ENCODE measurements around the gene PABPC1L. TPM values are rescaled to one million over a fixed set of nuclear protein-coding genes. Genes with fewer than 3 reads are reported as not detected.

Gene PABPC1L
- total RNA-seq, 1 experiment from 2014 or later, result 102 TPM

DNA sequence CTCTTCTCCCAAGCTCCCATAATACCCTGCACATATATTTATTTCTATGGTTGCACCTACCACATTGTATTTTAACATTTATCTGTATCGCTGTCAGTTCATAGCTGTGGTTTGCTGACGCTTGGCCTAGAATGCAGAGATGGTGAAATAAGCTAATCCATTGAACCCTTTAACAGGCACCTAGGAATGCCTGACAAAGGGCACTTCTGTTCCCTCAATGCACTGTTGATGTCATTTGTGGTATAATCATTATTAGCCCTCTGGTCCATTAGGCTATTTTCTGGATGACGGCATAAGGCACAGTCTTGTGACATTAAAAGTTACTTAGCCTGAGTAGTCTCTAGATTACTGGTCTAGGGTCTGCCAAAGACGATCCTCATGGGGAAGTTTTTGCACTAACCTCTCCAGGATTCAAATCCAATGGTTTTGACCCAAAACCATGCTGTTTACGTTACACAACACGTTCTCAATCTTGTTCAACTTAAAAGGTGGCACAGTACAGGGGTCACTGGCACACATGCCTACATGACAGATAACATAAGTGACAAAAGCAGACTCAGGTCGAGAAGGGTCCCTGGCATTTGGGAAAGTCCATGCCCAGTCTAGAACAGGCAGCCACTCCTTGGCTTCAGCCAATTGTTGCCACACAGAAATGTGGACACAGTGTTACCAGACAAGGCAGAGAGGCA, 26.5 kb upstream of the PABPC1L start:
- H3K9me3 ChIP-seq (ENCODE audit: control insufficient read depth, insufficient read depth, low read depth, low read length), result no peaks in the 10 kb centered on the region
- intact Hi-C loops (cut with micrococcal nuclease; ENCODE audit: unreplicated experiment) (no loop called here), in situ Hi-C loops (cut with HindIII; ENCODE audit: low pct_unique_long_range_greater_than_20kb, low sequenced_read_pairs) (no loop called here)
- CTCF ChIA-PET, result interaction anchor here (0.5 kb wide), 1 partner anchor 409 kb away, joined by 5 read pairs; no protein-coding TSS in a partner anchor
- TF ChIP-seq TCF7L2 (IDR thresholded peaks at IDR 0.05; ENCODE audit: low read depth, low read length), result no peak
- TF ChIP-seq, protein P1, sequence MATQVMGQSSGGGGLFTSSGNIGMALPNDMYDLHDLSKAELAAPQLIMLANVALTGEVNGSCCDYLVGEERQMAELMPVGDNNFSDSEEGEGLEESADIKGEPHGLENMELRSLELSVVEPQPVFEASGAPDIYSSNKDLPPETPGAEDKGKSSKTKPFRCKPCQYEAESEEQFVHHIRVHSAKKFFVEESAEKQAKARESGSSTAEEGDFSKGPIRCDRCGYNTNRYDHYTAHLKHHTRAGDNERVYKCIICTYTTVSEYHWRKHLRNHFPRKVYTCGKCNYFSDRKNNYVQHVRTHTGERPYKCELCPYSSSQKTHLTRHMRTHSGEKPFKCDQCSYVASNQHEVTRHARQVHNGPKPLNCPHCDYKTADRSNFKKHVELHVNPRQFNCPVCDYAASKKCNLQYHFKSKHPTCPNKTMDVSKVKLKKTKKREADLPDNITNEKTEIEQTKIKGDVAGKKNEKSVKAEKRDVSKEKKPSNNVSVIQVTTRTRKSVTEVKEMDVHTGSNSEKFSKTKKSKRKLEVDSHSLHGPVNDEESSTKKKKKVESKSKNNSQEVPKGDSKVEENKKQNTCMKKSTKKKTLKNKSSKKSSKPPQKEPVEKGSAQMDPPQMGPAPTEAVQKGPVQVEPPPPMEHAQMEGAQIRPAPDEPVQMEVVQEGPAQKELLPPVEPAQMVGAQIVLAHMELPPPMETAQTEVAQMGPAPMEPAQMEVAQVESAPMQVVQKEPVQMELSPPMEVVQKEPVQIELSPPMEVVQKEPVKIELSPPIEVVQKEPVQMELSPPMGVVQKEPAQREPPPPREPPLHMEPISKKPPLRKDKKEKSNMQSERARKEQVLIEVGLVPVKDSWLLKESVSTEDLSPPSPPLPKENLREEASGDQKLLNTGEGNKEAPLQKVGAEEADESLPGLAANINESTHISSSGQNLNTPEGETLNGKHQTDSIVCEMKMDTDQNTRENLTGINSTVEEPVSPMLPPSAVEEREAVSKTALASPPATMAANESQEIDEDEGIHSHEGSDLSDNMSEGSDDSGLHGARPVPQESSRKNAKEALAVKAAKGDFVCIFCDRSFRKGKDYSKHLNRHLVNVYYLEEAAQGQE (IDR thresholded peaks at IDR 0.05; ENCODE audit: insufficient read depth in 1 of 2, low read depth in 2 of 2, low read length in 1 of 2), result no peak
- TF ChIP-seq POLR2AphosphoS5 (IDR thresholded peaks at IDR 0.05; ENCODE audit: low read depth, low read length), result no peak
- TF ChIP-seq, protein P2, sequence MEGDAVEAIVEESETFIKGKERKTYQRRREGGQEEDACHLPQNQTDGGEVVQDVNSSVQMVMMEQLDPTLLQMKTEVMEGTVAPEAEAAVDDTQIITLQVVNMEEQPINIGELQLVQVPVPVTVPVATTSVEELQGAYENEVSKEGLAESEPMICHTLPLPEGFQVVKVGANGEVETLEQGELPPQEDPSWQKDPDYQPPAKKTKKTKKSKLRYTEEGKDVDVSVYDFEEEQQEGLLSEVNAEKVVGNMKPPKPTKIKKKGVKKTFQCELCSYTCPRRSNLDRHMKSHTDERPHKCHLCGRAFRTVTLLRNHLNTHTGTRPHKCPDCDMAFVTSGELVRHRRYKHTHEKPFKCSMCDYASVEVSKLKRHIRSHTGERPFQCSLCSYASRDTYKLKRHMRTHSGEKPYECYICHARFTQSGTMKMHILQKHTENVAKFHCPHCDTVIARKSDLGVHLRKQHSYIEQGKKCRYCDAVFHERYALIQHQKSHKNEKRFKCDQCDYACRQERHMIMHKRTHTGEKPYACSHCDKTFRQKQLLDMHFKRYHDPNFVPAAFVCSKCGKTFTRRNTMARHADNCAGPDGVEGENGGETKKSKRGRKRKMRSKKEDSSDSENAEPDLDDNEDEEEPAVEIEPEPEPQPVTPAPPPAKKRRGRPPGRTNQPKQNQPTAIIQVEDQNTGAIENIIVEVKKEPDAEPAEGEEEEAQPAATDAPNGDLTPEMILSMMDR (IDR thresholded peaks at IDR 0.05), result no peak
- no peak for TF ChIP-seq SIN3A (IDR thresholded peaks at IDR 0.05; ENCODE audit: borderline replicate concordance, insufficient read depth, low read depth, low read length)
- BruUV-seq (replicated peaks), result no TSS peak
- H3K4me3 ChIP-seq (ENCODE audit: low read depth in 2 of 2, low read length in 2 of 2), result no peak overlapping the region
- no peaks in the 10 kb centered on the region for H3K27me3 ChIP-seq (ENCODE audit: control insufficient read depth, insufficient read depth, low read length)
- peaks cover 11% of the 10 kb centered on the region for H3K4me1 ChIP-seq (ENCODE audit: control insufficient read depth, insufficient read depth, low read length)
- peaks cover 9% of the 10 kb centered on the region for H3K36me3 ChIP-seq (ENCODE audit: control insufficient read depth, insufficient read depth, low read length)
- DNase-seq (ENCODE audit: low read depth, low spot score), result no peak
- ATAC-seq, result no peak
- no peak overlapping the region; the same call in 1 of the 2 replicates for H3K27ac ChIP-seq (ENCODE audit: low read length)
- POLR2A ChIA-PET, result no interaction called here

DNA sequence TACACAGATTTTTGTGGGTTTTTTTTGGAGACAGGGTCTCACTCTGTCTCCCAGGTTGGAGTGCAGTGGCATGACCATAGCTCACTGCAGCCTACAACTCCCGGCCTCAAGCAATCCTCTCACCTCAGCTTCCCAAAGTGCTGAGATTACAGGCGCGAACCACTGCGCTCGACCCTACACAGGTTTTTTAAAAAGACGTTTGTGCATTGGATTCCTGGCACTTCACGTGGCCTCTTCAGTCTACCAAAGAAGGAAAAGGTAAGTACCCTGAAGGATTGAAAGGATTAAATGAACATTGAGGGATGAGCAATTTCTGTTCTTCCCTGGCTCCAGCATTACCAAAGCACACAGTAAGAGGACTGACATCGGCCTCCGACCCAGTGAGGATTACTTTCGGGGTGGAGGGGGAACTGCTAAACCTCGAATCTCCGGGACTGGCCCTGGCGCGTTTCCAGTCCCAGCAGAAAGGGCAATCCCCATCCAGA, 24.9 kb upstream of the PABPC1L start:
- in situ Hi-C loops (cut with HindIII; ENCODE audit: low pct_unique_long_range_greater_than_20kb, low sequenced_read_pairs) (no loop called here), intact Hi-C loops (cut with micrococcal nuclease; ENCODE audit: unreplicated experiment) (no loop called here)
- peak; percentile 19; the same call in 1 of the 2 replicates for ATAC-seq
- ChIA-PET CTCF (interaction anchor here (0.9 kb wide), 1 partner anchor 8 kb away, joined by 3 read pairs; no protein-coding TSS in a partner anchor), POLR2A (interaction anchor here (0.6 to 1.0 kb wide), 5 partner anchors 22 to 501 kb away, joined by 3 to 7 read pairs (median 3); no protein-coding TSS in a partner anchor)
- DNase-seq (ENCODE audit: low read depth, low spot score), result no peak
- TF ChIP-seq SIN3A (IDR thresholded peaks at IDR 0.05; ENCODE audit: borderline replicate concordance, insufficient read depth, low read depth, low read length) (no peak), TCF7L2 (IDR thresholded peaks at IDR 0.05; ENCODE audit: low read depth, low read length) (no peak), POLR2AphosphoS5 (IDR thresholded peaks at IDR 0.05; ENCODE audit: low read depth, low read length) (no peak)
- TF ChIP-seq, protein P1 (IDR thresholded peaks at IDR 0.05; ENCODE audit: insufficient read depth in 1 of 2, low read depth in 2 of 2, low read length in 1 of 2), result no peak
- TF ChIP-seq, protein P2 (IDR thresholded peaks at IDR 0.05), result no peak
- H3K4me3 ChIP-seq (ENCODE audit: low read depth in 2 of 2, low read length in 2 of 2), result peak overlapping the region; percentile 79 to 96
- H3K9me3 ChIP-seq (ENCODE audit: control insufficient read depth, insufficient read depth, low read depth, low read length), result no peaks in the 10 kb centered on the region
- peaks cover 27% of the 10 kb centered on the region for H3K4me1 ChIP-seq (ENCODE audit: control insufficient read depth, insufficient read depth, low read length)
- H3K36me3 ChIP-seq (ENCODE audit: control insufficient read depth, insufficient read depth, low read length), result peaks cover 13% of the 10 kb centered on the region
- H3K27me3 ChIP-seq (ENCODE audit: control insufficient read depth, insufficient read depth, low read length), result no peaks in the 10 kb centered on the region
- H3K27ac ChIP-seq (ENCODE audit: low read length), result peak overlapping the region; percentile 82
- BruUV-seq (replicated peaks), result TSS peak; percentile 81

All from Panc1 (cell line).